AG09319 (cell line): ENCODE data around the gene DDX5.

Experiments used
- DNase-seq: peaks from one replicate; pipeline ENCODE4 v3.0.0-alpha.2; 2010; ENCODE audit warnings: low read depth; ENCODE audit errors: extremely low read depth
- TF ChIP-seq, protein P1 (sequence below): IDR thresholded peaks from 2 replicates; pipeline ENCODE4 v1.5.1; 2011; ENCODE audit warnings: low read depth, mild to moderate bottlenecking, inconsistent platforms, low read length, moderate library complexity

Gene DDX5

DNA sequence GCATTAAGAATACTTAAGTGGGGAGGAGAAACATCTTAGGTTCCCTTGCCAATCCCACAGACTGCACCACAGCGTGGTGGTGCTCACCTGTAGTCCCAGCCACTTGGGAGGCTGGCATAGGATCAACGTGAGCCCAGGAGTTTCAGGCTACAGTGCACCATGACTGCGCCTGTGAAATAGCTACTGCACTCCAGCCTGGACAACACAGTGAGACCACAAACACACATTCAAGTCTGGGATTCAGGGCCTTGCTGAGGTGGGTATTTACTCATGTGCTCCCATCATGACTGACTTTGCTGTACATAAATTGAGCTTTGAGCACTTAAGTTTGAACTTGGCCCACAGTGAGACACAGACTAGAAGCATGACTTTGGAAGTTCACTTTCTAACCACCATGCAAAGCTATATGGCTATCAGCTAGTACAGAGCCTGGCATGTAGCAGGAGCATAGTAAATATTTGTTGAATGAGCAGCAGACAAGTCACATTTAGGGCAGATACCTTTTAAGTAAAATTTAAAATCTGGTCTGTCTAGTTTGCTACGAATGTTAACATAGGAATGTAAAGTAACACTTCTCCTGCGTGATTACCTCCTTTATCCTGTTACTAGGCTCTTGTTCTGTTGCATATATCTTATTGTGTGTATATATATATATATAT lies 34.2 kb upstream of the DDX5 start:
- TF ChIP-seq, protein P1, sequence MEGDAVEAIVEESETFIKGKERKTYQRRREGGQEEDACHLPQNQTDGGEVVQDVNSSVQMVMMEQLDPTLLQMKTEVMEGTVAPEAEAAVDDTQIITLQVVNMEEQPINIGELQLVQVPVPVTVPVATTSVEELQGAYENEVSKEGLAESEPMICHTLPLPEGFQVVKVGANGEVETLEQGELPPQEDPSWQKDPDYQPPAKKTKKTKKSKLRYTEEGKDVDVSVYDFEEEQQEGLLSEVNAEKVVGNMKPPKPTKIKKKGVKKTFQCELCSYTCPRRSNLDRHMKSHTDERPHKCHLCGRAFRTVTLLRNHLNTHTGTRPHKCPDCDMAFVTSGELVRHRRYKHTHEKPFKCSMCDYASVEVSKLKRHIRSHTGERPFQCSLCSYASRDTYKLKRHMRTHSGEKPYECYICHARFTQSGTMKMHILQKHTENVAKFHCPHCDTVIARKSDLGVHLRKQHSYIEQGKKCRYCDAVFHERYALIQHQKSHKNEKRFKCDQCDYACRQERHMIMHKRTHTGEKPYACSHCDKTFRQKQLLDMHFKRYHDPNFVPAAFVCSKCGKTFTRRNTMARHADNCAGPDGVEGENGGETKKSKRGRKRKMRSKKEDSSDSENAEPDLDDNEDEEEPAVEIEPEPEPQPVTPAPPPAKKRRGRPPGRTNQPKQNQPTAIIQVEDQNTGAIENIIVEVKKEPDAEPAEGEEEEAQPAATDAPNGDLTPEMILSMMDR: no peak
- DNase-seq: no peak

DNA sequence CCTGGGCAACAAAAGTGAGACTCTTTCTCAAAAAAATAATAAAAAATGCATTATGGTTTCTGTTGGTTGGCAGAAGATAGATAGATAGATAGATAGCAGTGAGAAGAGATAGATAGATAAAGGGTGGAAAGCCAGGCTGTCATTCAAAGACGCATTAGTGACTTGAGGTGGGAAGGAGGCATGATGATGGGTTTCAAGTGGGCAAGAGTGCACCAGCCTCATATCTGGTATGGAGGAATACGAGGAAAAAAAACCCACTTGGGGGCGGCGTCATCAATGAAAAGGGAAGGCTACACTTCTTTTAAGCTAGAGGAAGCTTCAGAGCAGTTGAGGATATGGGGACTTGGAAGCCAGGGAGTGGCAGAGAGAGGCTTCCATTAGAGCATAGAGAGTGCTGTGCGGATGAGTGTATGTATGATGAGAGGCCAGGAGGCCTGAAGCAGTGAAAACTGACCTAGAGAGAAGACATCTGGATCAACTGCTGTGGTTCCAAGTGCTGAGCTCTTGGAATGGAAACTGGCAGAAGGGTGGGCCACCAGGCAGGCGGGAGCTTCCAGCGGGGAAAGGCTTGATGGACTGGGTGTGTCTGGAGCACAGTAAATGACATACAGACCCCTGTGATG lies 32.5 kb upstream of the DDX5 start:
- TF ChIP-seq, protein P1: no peak
- no peak for DNase-seq

DNA sequence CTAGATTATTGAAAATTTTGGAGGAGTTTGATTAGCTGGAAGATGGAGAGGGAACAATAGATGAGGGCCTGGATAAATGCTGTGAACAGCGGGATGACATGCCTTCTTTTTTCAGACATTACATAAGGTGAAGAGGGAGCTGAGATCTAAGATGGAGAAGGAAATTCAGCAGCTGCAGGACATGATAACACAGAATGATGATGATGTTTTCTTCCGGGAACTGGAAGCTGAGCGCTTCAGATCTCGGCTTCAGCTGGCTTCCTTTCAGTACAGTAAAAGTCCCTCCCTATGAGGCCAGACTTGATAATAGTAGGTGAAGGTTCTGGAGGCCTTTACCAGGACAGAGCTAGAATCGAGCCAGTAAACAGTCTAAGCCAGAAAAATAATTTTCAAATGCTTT lies 31.4 kb upstream of the DDX5 start:
- DNase-seq: no peak
- TF ChIP-seq, protein P1: no peak

DNA sequence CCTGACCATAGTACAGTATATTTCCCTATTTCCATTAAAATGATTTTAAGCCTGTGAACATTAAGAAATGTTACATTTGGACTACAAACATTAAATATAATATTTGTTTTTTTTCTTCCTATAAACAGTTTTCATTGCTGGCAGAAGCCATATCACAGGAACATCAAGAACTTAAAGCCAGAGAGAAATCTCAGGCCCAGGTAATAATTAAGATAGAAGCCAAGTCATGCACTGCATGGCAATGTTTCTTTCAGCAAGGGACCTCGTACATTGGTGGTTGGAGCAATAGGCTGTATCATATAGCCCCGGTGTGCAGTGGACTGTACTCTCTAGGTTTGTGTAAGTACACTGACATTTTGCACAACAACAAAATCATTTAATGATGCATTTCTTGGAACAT lies 30.8 kb upstream of the DDX5 start:
- DNase-seq: no peak
- TF ChIP-seq, protein P1: no peak

DNA sequence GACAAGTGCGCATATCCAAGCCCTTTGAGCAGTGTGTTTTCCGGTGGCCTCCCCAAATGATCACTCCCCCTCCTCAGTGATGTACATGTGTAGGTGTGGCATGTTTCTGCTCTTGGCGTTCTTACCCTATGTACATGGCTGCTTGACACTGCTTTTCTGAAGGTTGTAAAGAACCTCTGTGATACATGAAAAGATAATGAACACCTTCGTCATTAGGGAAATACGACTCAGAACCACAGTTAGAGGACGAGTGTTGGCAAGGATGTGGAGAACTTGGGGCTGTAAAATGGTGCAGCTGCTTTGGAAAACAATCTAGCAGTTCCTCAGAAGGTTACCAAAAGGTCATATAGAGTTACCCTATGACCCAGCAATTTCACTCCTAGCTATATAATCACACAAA lies 29.3 kb upstream of the DDX5 start:
- TF ChIP-seq, protein P1: no peak
- DNase-seq: no peak

DNA sequence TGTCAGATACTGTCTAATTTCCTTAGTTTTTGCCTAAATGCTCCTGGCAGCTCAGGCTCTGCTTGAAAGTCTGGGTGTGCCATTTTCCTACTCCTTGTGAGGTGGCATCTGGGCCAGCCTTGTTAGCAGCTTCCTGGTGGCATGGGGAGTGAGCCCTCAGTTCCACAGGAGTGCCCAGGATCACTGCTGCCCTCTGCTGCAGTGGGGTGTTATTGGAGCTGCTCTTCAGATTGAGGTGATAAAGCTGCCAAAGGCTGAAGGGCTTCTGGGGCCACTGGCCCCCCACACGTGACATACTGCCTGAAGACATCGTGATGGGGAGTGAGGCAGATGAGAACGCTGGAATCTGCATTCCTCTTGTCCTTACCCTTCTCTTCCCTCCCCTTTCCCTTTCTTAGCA lies 28.1 kb upstream of the DDX5 start:
- no peak for DNase-seq
- TF ChIP-seq, protein P1: peak; percentile 13; the same call in 1 of the 2 replicates

DNA sequence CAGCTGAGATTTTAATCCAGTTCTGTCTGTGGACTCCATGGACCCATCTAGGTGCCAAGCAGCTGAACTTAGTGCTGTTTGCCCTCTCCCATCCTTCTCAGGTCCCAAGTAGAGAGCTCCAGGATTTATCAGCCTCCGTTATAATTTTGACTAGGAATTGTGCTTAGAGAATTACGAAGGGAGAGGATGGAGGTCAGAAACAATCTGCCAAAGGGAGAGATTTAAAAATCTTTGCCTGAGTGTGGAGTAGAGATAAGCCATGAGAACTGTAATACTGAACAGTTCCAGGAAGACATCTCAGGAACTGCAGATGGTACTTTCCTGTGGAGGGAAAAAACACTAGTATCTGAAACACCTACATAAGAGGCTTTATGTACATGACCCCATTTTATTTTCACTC lies 27.7 kb upstream of the DDX5 start:
- no peak for DNase-seq
- TF ChIP-seq, protein P1: no peak
